GM21423 (cell line): Measurements from ENCODE around the gene FAM72C.
"Not testable (repeated sequence)": the region's sequence is repeated elsewhere in the genome, so short reads cannot be mapped to it uniquely, and the experiment has no call there.

ENCODE experiments used
- ATAC-seq: cut with Tn5 transposase; IDR thresholded peaks from one replicate; pipeline ENCODE4 v1.9.1; 2021; ENCODE audit warnings: mild to moderate bottlenecking, moderate library complexity; ENCODE audit not compliant: unreplicated experiment

The FAM72C gene

GRCh38 chr1:143971924-143972700 is at the start of gene FAM72C:
TSS of gene FAM72C (minus strand) at chr1:143971986. CDS start at chr1:143971141, 845 bp downstream.
- ATAC-seq = peak; percentile 76

DNA sequence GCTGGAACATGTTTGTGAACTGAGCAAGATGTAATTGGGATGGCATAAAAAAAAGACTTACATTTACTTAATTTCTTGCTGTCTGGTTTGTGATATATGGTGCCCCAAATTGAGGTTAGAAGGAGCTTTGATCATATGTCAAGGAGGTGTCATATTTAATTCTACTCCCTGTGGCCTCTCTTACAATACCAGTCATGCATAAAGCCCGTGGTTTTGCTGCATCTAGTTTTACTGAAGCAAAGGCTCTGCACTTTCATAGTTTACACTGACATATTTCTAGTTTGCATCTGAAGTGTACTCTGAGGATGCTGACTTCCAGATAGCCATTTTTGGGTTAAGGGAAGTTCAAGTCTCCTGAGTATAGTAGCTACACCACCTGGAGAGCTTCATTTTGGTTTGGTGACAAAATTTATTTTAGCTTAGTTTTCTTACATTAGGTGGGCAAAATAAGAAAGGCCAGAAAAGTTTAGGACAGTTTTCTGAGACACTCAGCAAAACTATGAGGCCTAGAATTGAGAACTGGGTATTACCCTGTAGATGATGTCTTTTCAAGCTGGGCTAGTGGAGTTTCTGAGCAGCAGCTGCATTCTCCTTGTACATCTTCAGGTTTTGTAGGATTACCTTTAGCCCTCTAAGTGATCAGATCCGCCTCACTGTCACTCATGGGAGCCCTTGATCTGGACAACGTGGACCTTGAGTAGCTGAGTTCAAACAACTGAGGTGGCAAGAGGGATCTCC is 48.4 kb upstream of the FAM72C start:
- peak; percentile 60 for ATAC-seq

- not testable (repeated sequence) for ATAC-seq
Measured at GRCh38 chr1:144019101-144019500, 47.3 kb upstream of the FAM72C start.

GRCh38 chr1:144015180-144015966 is 43.6 kb upstream of the FAM72C start:
- ATAC-seq = not testable (repeated sequence)

DNA sequence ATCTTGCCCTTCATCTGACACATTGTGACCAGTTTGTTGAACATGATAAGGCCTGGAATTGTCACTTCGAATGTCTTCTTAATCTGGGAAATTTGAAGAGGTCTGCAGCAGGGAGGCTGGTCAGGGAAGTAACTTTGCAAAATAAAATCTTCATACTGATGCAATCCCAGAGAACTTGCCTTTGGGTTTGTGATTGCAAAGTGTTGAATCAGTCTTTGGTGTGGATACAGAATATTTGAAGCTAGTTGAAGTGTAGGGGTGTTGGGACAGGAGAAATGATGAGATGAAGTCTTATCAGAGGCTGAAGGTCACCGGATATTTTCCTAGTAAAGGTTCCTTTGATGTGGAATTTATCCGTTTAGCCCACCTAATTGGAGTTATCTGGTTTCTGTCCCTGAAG is 42.7 kb upstream of the FAM72C start:
- ATAC-seq = not testable (repeated sequence)

DNA sequence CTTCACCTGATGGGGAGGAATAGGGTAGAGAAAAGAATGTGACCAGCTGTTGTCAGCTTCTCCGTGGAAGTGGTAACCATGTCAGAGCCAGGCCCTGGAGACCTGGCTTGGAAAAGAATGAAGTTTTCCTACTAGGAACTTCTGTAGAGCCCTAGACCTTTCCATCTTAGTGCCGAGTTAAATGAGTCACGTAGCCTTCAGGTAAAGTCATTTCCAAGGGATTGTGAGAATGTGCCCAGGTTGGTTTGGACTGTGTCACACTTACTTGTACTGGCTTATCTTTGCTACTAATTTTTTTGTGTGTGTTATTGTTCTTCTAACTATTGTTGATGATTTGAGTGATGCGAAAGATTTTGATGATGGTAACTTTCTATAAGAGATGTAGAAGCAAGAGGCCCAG is 42.3 kb upstream of the FAM72C start:
- ATAC-seq = not testable (repeated sequence)

DNA sequence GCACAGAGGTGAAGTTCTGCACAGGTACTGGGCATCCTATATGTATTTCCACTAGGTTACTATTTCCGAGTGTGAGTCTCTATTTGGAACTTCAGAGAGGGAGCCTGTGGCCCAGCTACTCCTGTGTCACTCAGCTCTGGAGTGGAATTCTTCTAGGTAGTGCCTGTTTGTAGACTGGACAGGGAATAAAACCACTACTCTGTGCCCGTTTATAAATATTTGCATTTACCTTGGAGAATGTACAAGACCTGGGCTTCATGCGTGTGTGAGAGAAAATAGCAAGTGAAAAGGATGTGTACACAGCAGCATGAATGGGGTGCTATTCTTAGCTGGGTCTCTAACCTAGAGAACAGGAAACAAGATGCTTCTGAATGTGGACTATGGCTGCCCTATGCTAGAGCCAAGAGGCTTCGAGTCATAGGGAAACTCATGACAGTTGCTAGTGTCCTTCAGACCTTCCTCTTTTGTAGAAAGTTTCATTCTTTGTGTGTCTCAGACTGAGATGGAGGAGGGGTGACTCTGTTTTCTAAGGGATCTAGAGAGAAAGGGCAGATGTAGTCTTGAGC is 40.5 kb upstream of the FAM72C start:
- ATAC-seq = peak; percentile 99

DNA sequence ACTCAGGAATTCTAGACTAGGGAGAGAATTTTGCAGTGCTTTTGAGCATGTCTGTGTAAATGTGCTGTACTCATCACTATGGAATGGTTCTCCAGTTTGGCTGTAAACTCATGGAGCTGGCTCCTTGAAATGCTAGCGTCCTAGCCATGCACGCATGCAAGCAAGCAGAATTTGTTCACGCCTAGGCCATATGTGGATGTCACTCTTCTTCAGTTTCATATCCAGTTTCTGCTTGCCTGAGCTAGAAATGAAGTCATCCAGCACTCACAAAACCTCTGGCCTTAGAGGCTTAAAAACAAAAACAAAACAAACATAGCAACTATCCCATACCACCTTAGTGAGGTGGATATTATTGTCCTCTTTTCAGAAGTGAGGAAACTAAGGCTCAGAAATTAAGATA is 37.6 kb upstream of the FAM72C start:
- ATAC-seq = peak; percentile 34

GRCh38 chr1:144004259-144004658 is 32.5 kb upstream of the FAM72C start:
- not testable (repeated sequence) for ATAC-seq

DNA sequence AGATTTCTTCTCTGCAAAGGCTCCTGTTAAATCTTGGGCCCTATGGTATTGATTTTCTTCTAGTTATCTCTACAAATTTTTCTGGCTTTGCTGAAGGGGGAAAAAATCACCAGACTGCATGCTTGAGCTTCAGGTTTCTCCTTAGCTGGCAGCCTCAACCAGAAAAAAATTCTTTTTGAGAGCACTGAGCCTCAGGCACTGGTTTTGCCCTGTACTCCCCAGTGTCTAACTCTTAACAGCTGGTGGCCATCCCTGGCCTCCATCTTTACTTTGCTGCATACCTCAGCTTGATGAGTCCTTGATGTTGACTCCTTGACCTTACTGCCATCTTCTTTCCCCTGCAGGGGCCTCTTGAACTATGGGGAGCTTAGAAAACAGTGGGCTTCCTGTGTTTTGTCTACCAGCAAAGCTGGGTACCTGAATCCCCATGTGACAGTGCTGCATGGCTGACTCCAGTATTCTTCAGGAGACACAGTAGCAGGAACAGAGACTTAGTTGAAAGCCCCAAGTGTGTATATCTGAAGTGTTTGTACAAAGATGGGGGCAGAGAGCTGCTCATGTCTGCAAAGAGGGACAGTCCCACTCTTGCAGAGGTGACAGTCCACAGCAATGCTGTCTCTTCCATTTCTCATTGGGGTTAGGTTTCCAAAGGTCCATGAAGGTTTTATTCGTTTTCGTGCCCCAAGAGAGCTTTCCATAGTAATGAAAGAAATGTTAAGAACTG is 31.7 kb upstream of the FAM72C start:
- not testable (repeated sequence) for ATAC-seq

DNA sequence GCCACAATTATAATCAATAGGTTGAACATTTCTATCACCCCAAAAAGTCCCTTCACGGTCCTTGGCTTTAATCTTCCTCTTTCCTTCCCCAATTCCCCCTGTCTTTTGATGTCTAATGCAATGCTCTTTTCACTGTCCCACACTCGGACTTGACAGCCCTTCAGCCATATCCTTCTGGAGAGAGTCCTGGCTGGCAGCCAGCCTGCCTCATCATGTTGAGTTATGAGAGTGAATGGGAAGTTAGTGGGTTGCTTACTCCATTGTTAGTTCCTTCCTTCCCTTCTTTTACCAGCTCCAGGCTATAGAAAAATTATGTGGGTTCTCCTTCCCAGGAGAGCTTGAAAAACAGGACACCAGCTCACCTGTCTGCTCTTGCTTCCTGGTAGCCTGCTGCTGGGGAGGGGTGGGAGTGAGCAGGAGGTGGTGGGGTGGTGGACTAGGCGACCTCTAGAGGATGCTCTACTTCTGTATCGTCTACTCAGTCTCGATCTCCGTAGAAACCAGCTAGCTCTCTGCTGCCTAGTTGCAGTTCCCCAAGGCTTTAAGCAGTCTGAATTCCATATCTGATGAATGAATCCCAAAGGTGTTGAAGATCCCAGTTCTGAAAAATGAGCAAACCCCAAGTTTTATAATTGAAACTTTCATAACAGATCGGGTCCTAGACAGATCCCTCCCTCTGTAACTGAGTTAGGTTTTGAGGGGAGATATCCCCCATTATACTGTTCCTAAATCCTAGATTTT is 30.5 kb upstream of the FAM72C start:
- peak; percentile 71 for ATAC-seq

- not testable (repeated sequence) for ATAC-seq
Measured at GRCh38 chr1:144001077-144001476, 29.3 kb upstream of the FAM72C start.

DNA sequence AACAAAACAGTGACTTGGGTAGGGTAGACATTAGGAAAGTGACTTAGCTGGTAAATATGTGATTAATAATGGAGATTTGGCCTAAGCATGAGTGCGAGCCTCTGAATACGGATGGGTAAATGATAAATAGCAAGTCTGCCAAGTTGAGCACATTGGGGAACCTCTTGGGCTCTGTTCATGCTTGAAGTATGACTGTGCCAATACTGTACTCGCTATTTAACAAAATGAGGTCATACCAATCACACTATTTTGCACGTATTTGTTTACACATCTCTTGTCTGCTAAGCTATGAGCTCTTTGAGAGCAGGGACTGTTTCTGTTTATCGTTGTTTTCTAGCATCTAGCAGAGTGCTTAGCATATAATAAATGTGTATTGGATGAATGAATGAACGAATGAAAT is 24.2 kb upstream of the FAM72C start:
- ATAC-seq = not testable (repeated sequence)

DNA sequence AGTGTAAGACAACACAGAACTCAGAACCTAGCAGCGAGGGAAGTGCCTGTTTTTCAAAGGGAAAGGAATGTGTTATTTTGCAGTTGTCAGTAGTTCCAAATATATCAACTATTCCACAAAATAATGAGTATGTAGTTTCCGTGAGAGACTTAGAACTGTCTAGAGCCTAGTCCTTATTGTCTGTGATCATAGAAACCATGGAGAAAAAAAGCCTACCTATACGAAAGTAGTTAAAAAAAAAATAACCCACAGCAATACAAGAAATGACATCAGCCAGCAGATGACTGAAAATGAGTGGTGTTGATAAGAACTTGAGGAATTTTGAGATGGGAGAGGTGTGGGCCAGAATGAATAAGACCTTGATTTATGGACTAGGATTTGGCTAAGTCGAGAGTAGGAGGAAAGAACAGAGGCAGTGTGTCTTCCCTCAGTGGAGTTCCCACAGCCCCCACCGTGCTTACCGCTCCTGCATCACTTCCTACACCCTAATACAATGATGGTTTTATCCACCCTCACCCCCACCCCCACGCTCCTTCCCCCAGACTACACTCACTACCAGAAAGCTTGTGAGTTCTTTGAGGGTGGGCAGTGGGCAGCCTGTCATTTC is 21.6 kb upstream of the FAM72C start:
- ATAC-seq = not testable (repeated sequence)

- ATAC-seq = not testable (repeated sequence)
Measured at GRCh38 chr1:143990699-143991098, 18.9 kb upstream of the FAM72C start.

DNA sequence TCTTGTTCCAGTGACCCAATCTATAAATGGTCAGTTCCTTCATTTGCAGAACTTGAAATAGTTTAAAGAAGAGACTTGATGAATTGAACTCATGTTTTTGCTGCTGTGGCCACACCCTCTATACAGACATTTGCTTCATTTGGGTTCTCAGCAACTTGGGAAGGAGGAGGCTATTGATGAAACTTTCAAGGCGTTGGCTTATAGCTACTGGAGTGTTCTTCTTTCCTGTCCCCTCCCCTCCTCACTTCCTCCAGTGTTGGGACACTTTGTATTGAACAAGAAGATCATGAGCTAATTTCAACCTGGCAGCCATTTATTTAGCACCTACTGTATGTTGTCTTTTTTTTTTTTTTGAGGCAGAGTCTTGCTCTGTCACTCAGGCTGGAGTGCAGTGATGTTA is 17.9 kb upstream of the FAM72C start:
- ATAC-seq = not testable (repeated sequence)

DNA sequence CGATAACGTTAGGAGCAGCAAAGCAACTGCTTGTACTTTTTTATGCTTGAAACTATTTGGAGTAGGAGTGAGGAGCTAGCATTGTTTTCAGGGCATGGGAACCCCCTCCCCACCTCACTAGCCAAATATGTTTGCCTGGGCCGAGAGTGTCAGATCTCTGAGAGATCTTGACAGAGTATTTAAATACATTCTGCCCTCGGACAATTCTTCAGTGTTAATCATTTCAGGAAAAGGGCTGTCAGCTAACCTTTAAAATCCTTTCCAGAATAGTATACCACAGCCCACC is 17.6 kb upstream of the FAM72C start:
- ATAC-seq = not testable (repeated sequence)

DNA sequence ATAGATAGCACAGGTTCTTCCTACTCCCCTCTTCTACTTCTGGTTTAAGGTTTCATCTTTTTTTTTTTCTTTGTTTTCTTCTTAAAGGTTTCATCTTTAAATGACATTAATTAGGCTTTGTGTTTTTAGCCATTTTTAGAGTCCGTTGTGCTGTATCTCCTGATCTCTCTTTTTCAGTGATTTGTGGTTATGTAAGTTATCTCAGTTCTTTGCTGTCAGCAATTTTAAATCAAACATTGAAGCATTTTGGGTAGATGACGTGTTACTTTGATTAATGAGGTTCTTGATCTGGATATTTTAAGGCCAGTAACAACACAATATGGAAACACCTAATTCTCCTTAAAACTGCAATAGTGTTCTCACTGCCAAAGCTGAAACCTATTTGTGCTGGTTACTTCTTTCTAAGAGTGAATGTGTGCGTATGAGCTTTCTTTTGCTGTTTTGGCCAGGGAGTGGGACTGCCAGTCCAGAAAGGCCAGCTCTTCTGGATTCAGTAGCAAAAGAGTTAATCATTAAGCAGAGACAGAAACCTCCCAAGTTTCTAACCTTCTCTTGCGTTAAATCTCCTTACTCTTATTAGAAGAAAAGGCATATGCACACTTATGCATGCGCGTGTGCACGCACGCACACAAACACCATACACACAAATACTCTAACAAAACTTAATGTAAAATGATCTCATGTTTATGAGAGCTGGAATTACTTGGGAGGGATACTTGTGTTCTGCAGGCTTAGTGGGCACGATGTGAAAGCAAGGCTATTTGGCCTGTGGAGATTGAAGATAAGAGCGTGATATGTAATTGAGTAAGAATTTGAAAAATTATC is 17.0 kb upstream of the FAM72C start:
- ATAC-seq = not testable (repeated sequence)
